Activated naive CD8-positive, alpha-beta T cell treated with anti-CD3 and anti-CD28 coated beads, Interleukin-2, amount 10 ng/mL, durations not matched to agents 7 days and 5 days (primary cell): ENCODE measurements around the gene BATF. TPM values are rescaled to one million over a fixed set of nuclear protein-coding genes. Genes with fewer than 3 reads are reported as not detected.

Experiments used
- ATAC-seq: fragments of 150-1000 bp; cut with Tn5 transposase; one replicate; pipeline ENCODE4 v1.10.0; 2021; ENCODE audit warnings: low read depth, moderate library complexity
- POLR2A ChIA-PET: fragments of 350-600 bp; sonication (Branson Sonifier 250); formaldehyde crosslinking; loops from one replicate; lab custom pipeline; 2021; ENCODE audit warnings: antibody characterized with exemption; lab: Charles Lee
- DNase-seq: peaks from one replicate; pipeline ENCODE4 v3.0.0; 2021
- H3K27ac Mint-ChIP-seq: one replicate; pipeline ENCODE4 v1.8.0; 2022; ENCODE audit warnings: mild to moderate bottlenecking, mixed read lengths
- H3K27me3 Mint-ChIP-seq: one replicate; pipeline ENCODE4 v1.8.0; 2022; ENCODE audit warnings: mild to moderate bottlenecking, moderate library complexity, mixed read lengths
- H3K36me3 Mint-ChIP-seq: one replicate; pipeline ENCODE4 v1.8.0; 2021; ENCODE audit warnings: mild to moderate bottlenecking, mixed read lengths
- H3K4me1 Mint-ChIP-seq: one replicate; pipeline ENCODE4 v1.8.0; 2021; ENCODE audit warnings: mixed read lengths
- H3K4me3 Mint-ChIP-seq: one replicate; pipeline ENCODE4 v1.8.0; 2022; ENCODE audit warnings: mild to moderate bottlenecking, moderate library complexity, mixed read lengths
- H3K9me3 Mint-ChIP-seq: one replicate; pipeline ENCODE4 v1.8.0; 2021; ENCODE audit warnings: mixed read lengths
- total RNA-seq, 2 experiments: library from RNA; stranded (reverse); gene quantifications; one replicate each; pipeline ENCODE4 v1.2.3, GENCODE V29; 2021

Gene BATF
- total RNA-seq, 2 experiments from 2014 or later = 31.3 to 34.1 TPM

DNA sequence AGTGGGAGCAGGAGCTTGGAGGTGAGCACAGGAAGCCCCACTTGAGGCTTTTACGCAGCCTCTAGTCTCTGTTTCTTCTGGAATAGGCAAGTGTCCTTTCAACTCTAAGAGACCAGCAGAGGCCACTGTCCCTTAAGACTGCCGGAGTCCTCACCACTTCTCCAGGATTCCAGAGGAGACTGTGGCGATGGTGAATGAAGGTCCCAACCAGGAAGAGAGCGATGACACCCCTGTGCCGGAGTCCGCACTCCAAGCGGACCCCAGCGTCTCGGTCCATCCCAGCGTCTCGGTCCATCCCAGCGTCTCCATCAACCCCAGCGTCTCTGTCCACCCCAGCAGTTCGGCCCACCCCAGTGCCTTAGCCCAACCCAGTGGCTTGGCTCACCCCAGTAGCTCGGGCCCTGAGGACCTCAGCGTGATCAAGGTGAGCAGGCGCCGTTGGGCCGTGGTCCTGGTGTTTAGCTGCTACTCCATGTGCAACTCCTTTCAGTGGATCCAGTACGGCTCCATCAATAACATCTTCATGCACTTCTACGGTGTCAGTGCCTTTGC lies 56.6 kb downstream of the BATF start:
- Mint-ChIP-seq H3K4me1 (peaks cover 7% of the 10 kb centered on the region), H3K27me3 (peaks cover 4% of the 10 kb centered on the region), H3K9me3 (no peaks in the 10 kb centered on the region), H3K36me3 (no peaks in the 10 kb centered on the region), H3K4me3 (peak overlapping the region; percentile 85), H3K27ac (no peak overlapping the region)
- POLR2A ChIA-PET = interaction anchor here (0.6 to 1.1 kb wide), 2 partner anchors 82 to 399 kb away, joined by 3 read pairs; partner anchors contain the start of genes ERG28 and TTLL5
- ATAC-seq = no peak
- no peak for DNase-seq

DNA sequence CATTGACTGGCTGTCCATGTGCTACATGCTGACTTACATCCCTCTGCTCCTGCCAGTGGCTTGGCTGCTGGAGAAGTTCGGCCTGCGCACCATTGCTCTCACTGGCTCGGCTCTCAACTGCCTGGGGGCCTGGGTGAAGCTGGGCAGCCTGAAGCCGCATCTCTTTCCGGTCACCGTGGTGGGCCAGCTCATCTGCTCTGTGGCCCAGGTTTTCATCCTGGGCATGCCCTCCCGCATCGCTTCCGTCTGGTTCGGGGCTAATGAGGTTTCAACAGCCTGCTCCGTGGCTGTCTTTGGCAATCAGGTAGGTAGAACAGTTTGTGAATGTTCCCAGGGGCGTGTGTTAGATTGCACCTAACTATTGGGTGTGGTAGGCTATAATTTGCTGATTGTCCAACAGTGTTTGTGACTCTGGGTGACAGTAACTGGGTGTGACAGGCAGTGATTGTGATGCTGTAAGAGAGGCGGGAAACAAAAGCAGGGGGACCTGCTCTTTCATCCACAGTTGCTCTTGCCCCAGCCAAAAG lies 57.1 kb downstream of the BATF start:
- H3K9me3 Mint-ChIP-seq = no peaks in the 10 kb centered on the region
- POLR2A ChIA-PET = interaction anchor here (1.1 kb wide), 1 partner anchor 81 kb away, joined by 3 read pairs; the partner anchor contains the start of genes ERG28 and TTLL5
- ATAC-seq (no peak), DNase-seq (no peak)
- no peaks in the 10 kb centered on the region for H3K36me3 Mint-ChIP-seq
- H3K27me3 Mint-ChIP-seq = peaks cover 4% of the 10 kb centered on the region
- H3K4me1 Mint-ChIP-seq = peaks cover 7% of the 10 kb centered on the region
- H3K4me3 Mint-ChIP-seq = peak overlapping the region; percentile 36
- no peak overlapping the region for H3K27ac Mint-ChIP-seq

DNA sequence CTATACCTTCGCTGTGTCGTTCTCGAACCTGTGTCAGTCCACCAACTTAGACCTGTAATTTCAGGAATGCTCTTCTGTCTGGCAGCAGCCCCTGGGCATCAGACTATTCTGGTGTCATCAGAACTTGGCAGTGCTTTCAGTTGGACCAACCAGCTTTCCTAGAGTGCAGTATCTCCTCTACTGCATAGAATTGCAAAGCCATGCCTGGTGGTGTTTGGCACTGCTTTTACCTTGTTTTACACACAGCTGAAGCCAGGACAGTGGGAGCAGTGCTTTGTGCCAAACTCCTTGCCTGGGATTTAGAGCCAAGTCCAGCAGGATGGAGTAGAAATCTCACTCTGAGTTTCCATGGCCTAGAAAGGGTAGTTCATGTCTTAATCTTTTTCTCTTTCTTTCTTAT lies 57.6 kb downstream of the BATF start:
- Mint-ChIP-seq H3K27me3 (peaks cover under 1% of the 10 kb centered on the region), H3K4me1 (peaks cover 7% of the 10 kb centered on the region), H3K27ac (no peak overlapping the region), H3K4me3 (no peak overlapping the region), H3K36me3 (no peaks in the 10 kb centered on the region), H3K9me3 (no peaks in the 10 kb centered on the region)
- POLR2A ChIA-PET = interaction anchor here (1.1 kb wide), 1 partner anchor 81 kb away, joined by 3 read pairs; the partner anchor contains the start of genes ERG28 and TTLL5
- ATAC-seq (no peak), DNase-seq (no peak)

DNA sequence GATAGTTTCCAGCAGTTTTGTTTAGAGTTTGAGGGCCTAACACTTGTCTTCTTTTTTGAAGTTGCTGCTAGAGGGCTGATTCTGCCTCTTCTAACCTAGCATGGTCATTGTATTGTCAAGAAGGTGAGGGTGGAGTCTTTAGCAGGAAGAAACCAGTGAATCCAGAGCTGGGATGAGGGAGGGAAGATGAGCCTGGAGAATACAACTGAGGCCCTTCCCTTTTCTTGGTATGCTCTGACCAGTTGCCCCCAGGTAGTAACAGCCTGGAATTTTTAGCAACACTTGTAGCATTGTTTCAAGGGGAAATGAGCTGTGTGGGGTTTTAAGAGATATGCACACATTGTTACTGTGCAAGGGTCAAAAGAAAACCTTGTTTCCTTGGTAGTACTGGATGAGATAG lies 65.1 kb downstream of the BATF start:
- Mint-ChIP-seq H3K27me3 (peaks cover 1% of the 10 kb centered on the region), H3K9me3 (peaks cover 4% of the 10 kb centered on the region), H3K27ac (no peak overlapping the region), H3K4me3 (no peak overlapping the region), H3K36me3 (no peaks in the 10 kb centered on the region), H3K4me1 (no peaks in the 10 kb centered on the region)
- ATAC-seq = no peak
- POLR2A ChIA-PET = no interaction called here
- DNase-seq = no peak

DNA sequence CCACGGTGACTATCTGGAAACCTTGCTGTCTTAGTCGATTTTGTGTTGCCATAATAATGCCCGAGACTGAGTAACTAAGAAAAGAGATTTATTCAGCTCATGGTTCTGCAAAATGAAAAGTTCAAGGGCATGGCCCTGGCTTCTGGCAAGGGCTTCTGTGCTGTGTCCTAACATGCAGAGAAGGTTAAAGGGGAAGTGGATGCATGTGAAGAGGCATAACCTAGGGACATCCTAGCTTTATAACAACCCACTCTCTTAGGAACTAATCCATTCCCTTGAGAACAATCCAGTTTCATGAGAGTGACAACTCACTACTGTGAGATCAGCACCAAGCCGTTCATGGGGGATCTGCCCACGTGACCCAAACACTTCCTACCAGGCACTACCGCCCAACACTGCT lies 67.7 kb downstream of the BATF start:
- H3K4me1 Mint-ChIP-seq = no peaks in the 10 kb centered on the region
- no peak for ATAC-seq
- POLR2A ChIA-PET = no interaction called here
- DNase-seq = no peak
- no peaks in the 10 kb centered on the region for H3K36me3 Mint-ChIP-seq
- peaks cover 4% of the 10 kb centered on the region for H3K9me3 Mint-ChIP-seq
- no peak overlapping the region for H3K4me3 Mint-ChIP-seq
- peaks cover 1% of the 10 kb centered on the region for H3K27me3 Mint-ChIP-seq
- H3K27ac Mint-ChIP-seq = no peak overlapping the region

DNA sequence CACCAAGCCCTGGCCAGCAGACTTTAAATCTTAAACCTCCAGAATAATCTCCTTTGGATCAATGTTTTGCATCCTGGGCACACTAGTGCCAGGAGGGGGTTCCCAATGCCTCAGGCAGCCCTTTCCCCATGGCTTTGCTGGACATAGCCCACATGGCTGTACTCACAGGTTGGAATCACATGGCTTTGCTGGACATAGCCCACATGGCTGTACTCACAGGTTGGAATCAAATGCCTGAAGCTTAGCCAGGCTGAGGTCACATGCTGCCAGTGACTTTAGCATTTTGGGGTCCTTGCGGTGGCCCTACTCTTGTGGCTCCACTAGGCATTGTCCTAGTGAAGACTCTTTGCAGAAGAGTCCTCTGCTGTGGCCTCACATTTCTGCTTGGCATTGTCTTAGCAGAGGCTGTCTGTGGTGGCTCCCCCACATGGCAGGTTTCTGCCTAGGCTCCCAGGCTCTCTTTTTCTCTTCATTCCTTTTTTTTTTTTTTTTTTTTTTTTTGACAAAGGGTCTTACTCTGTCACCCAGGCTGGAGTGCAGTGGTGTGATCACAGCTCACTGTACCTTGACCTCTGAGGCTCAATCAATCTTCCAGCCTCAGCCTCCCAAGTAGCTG lies 69.2 kb downstream of the BATF start:
- no peaks in the 10 kb centered on the region for H3K4me1 Mint-ChIP-seq
- peaks cover 1% of the 10 kb centered on the region for H3K27me3 Mint-ChIP-seq
- no peak for ATAC-seq
- POLR2A ChIA-PET = no interaction called here
- peaks cover 4% of the 10 kb centered on the region for H3K9me3 Mint-ChIP-seq
- no peak overlapping the region for H3K27ac Mint-ChIP-seq
- no peaks in the 10 kb centered on the region for H3K36me3 Mint-ChIP-seq
- DNase-seq = no peak
- no peak overlapping the region for H3K4me3 Mint-ChIP-seq

DNA sequence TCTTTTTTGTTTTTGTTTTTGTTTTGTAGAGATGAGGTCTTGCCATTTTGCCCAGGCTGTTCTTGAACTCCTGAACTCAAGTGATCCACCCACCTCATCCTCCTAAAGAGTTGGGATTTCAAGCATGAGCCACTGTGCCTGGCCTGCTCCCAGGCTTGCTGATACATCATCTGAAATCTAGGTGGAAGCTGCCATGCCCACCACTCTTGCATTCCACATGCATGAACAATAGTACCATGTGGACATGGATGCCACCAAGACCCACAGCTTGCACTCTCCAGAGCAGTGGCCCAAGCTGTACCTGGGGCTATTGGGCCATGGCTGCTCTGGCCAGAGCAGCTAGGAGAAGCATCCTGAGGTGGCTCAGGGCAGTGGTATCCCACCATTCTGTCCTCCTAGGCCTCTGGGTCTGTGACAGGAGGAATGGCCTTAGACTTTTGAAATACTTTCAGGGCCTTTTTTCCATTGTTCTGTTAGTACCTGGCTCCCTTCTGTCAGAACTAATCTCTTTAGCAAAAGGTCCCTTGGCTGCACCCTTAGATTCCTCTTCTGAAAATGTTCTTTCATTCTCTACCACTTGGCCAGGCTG lies 69.8 kb downstream of the BATF start:
- no peak for DNase-seq
- Mint-ChIP-seq H3K27ac (no peak overlapping the region), H3K27me3 (peaks cover 1% of the 10 kb centered on the region), H3K4me1 (no peaks in the 10 kb centered on the region), H3K9me3 (peaks cover 4% of the 10 kb centered on the region), H3K4me3 (no peak overlapping the region), H3K36me3 (no peaks in the 10 kb centered on the region)
- POLR2A ChIA-PET = no interaction called here
- no peak for ATAC-seq

DNA sequence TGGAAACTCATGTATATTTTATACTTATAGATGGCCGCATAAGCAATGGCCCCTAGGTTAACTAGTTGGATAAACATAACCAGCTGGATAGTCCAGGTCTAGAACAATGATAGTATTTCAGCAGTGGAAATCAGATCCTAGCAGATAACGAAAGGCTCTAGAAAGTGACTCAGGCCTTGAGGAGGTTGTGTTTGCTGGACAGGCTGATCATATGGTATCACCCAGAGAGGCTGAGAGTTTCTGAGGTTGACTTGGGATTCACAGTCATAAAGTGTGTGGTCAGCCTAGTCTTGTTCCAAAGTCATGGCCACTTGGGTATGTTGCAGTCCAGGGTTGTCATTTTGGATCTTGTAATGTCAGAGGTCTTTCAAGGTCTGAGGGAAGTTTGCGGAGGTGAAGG lies 73.0 kb downstream of the BATF start:
- no peaks in the 10 kb centered on the region for H3K36me3 Mint-ChIP-seq
- no peaks in the 10 kb centered on the region for H3K27me3 Mint-ChIP-seq
- H3K4me1 Mint-ChIP-seq = no peaks in the 10 kb centered on the region
- DNase-seq = no peak
- H3K4me3 Mint-ChIP-seq = no peak overlapping the region
- peaks cover 3% of the 10 kb centered on the region for H3K9me3 Mint-ChIP-seq
- POLR2A ChIA-PET = no interaction called here
- ATAC-seq = no peak
- no peak overlapping the region for H3K27ac Mint-ChIP-seq

Other genes with a start within 250 kb of the BATF start
- 10 to 100 TPM; 60.3 to 61.7 TPM for gene FOS, start 243.6 kb upstream of the BATF start, total RNA-seq
- gene JDP2, start 94.4 kb upstream of the BATF start, total RNA-seq = 1 to 10 TPM; 1.6 to 3.0 TPM
- 1 to 10 TPM in 1 of 2 experiments, under 1 TPM in 1; 0.74 to 5.0 TPM for gene FLVCR2, start 56.2 kb downstream of the BATF start, total RNA-seq
- gene ERG28, start 138.4 kb downstream of the BATF start, total RNA-seq = 10 to 100 TPM; 16.0 to 16.5 TPM
- 10 to 100 TPM; 31.8 to 32.7 TPM for gene TTLL5, start 138.8 kb downstream of the BATF start, total RNA-seq